Cardiac muscle cell (in vitro differentiated cells and primary cell): ENCODE measurements around the gene CCDC12. TPM values are rescaled to one million over a fixed set of nuclear protein-coding genes. Genes with fewer than 3 reads are reported as not detected.
A peak's percentile ranks its signal among the peaks of the same experiment; 100 is the strongest.
"Not testable (repeated sequence)": the region's sequence is repeated elsewhere in the genome, so short reads cannot be mapped to it uniquely, and the experiment has no call there.

Experiments
- DNase-seq, 2 donors: peaks; one replicate each; pipeline versions ENCODE4 v3.0.0 to v3.0.0-alpha.2; 2010 to 2017; ENCODE audit warnings: low read depth in 1 of 2, low spot score in 1 of 2
- H3K27ac ChIP-seq: fragments of 200-600 bp; sonication (generic); 2 replicates; pipeline ENCODE4 v1.5.1; 2016
- H3K27me3 ChIP-seq: fragments of 200-600 bp; sonication (generic); 2 replicates; pipeline ENCODE4 v1.6.0; 2016; ENCODE audit warnings: control low read depth
- H3K36me3 ChIP-seq: fragments of 200-600 bp; sonication (generic); 2 replicates; pipeline ENCODE4 v1.5.1; 2016; ENCODE audit warnings: control low read depth
- H3K4me1 ChIP-seq: fragments of 200-600 bp; sonication (generic); 2 replicates; pipeline ENCODE4 v1.8.1; 2017; ENCODE audit warnings: low read depth, mild to moderate bottlenecking, mixed run types
- H3K4me3 ChIP-seq: fragments of 200-600 bp; sonication (generic); 2 replicates; pipeline ENCODE4 v1.5.1; 2016; ENCODE audit warnings: mild to moderate bottlenecking
- H3K9me3 ChIP-seq: fragments of 200-600 bp; sonication (generic); 2 replicates; pipeline ENCODE4 v1.5.1; 2017; ENCODE audit warnings: low read depth, mild to moderate bottlenecking, control low read depth
- CTCF ChIP-seq: IDR thresholded peaks from 2 replicates; pipeline ENCODE4 v1.5.1; 2012; ENCODE audit warnings: low read depth, mild to moderate bottlenecking, low read length
- polyA plus RNA-seq: library from polyadenylated mRNA; unstranded; fragments of >200 nt; fragmentation: Nextera tagmentation; extraction: Ambion mirVana; gene quantifications from 2 replicates; pipeline ENCODE4 v1.2.1, GENCODE V29; 2016
- total RNA-seq: library from RNA; depleted of rRNA; stranded (reverse); fragments of >200 nt; gene quantifications from 2 replicates; pipeline ENCODE4 v1.2.3, GENCODE V29; 2016

The CCDC12 gene
- total and polyA plus RNA-seq, 2 experiments from 2014 or later = 53.8 to 73.1 TPM

- Histone ChIP-seq H3K27me3 (no peaks in the 10 kb centered on the region), H3K9me3 (no peaks in the 10 kb centered on the region), H3K4me1 (peaks cover 20% of the 10 kb centered on the region), H3K36me3 (peaks cover 17% of the 10 kb centered on the region), H3K4me3 (no peak overlapping the region), H3K27ac (no peak overlapping the region)
- no peak for DNase-seq
- no peak for TF ChIP-seq CTCF
These were observed 60.3 kb downstream of the CCDC12 start for GRCh38 chr3:46916278-46916677.

- Histone ChIP-seq H3K36me3 (peaks cover 8% of the 10 kb centered on the region), H3K27ac (no peak overlapping the region), H3K9me3 (no peaks in the 10 kb centered on the region), H3K27me3 (no peaks in the 10 kb centered on the region), H3K4me3 (no peak overlapping the region), H3K4me1 (peaks cover 20% of the 10 kb centered on the region)
- no peak for TF ChIP-seq CTCF
- no peak for DNase-seq
These were observed 61.2 kb downstream of the CCDC12 start for GRCh38 chr3:46915297-46915822.

GRCh38 chr3:46914849-46915248, 61.7 kb downstream of the CCDC12 start:
- H3K4me1 ChIP-seq = peaks cover 20% of the 10 kb centered on the region
- no peaks in the 10 kb centered on the region for H3K27me3 ChIP-seq
- H3K36me3 ChIP-seq = peaks cover 5% of the 10 kb centered on the region
- H3K9me3 ChIP-seq = no peaks in the 10 kb centered on the region
- TF ChIP-seq CTCF = no peak
- H3K27ac ChIP-seq = no peak overlapping the region
- no peak overlapping the region for H3K4me3 ChIP-seq
- no peak for DNase-seq

- peaks cover 5% of the 10 kb centered on the region for H3K36me3 ChIP-seq
- TF ChIP-seq CTCF = no peak
- peak overlapping the region; percentile 40 for H3K27ac ChIP-seq
- no peaks in the 10 kb centered on the region for H3K9me3 ChIP-seq
- H3K4me1 ChIP-seq = peaks cover 20% of the 10 kb centered on the region
- H3K27me3 ChIP-seq = no peaks in the 10 kb centered on the region
- peak; percentile 64 to 84 for DNase-seq
- H3K4me3 ChIP-seq = no peak overlapping the region
These were observed 62.9 kb downstream of the CCDC12 start for GRCh38 chr3:46913644-46914043.

- Histone ChIP-seq H3K4me3 (no peak overlapping the region), H3K9me3 (no peaks in the 10 kb centered on the region), H3K27me3 (no peaks in the 10 kb centered on the region), H3K36me3 (peaks cover 5% of the 10 kb centered on the region), H3K4me1 (peaks cover 20% of the 10 kb centered on the region), H3K27ac (no peak overlapping the region)
- DNase-seq = no peak
- no peak for TF ChIP-seq CTCF
These were observed 63.6 kb downstream of the CCDC12 start for GRCh38 chr3:46912986-46913385.

- DNase-seq, H3K36me3 ChIP-seq, H3K4me3 ChIP-seq, H3K27ac ChIP-seq, H3K9me3 ChIP-seq, H3K27me3 ChIP-seq: not testable (repeated sequence)
- H3K4me1 ChIP-seq = peaks cover 20% of the 10 kb centered on the region
These were observed 65.6 kb downstream of the CCDC12 start for GRCh38 chr3:46910914-46911313.
